Esophagus squamous epithelium (tissue), 5 donors: ENCODE results near the gene ZBTB45. TPM values are rescaled to one million over a fixed set of nuclear protein-coding genes. Genes with fewer than 3 reads are reported as not detected.
A peak's percentile ranks its signal among the peaks of the same experiment; 100 is the strongest.

ENCODE experiments used
- DNase-seq: peaks from one replicate; lab custom pipeline; 2025; lab: John Stamatoyannopoulos, UW
- H3K27ac ChIP-seq, 4 donors: fragments of 200-600 bp; sonication (generic); one replicate each; pipeline ENCODE4 v1.5.1; 2016 to 2019; ENCODE audit warnings: mild to moderate bottlenecking in 1 of 4
- H3K27me3 ChIP-seq, 4 donors: fragments of 200-600 bp; sonication (generic); 1 replicate in 3 of 4; 2 replicates in 1 of 4; pipeline versions ENCODE4 v1.5.1 to v1.6.0; 2017 to 2021; ENCODE audit warnings: antibody characterized with exemption in 1 of 4
- H3K36me3 ChIP-seq, 3 donors: fragments of 200-600 bp; sonication (generic); one replicate each; pipeline ENCODE4 v1.5.1; 2016 to 2019
- H3K4me1 ChIP-seq, 3 donors: fragments of 200-600 bp; sonication (generic); one replicate each; pipeline ENCODE4 v1.5.1; 2017 to 2019
- H3K4me3 ChIP-seq, 4 donors: fragments of 200-600 bp; sonication (generic); 1 replicate in 3 of 4; 2 replicates in 1 of 4; pipeline ENCODE4 v1.5.1; 2016 to 2019; ENCODE audit warnings: mild to moderate bottlenecking in 2 of 4, moderate library complexity in 1 of 4
- H3K9me3 ChIP-seq, 3 donors: fragments of 200-600 bp; sonication (generic); one replicate each; pipeline ENCODE4 v1.5.1; 2016 to 2019
- CTCF ChIP-seq, 6 experiments: fragments of 450-650 bp in 4 of 6; fragments of 200-600 bp in 2 of 6; sonication (generic) in 2 of 6; IDR thresholded peaks; one replicate each; pipeline ENCODE4 v1.5.1; 2016 to 2019; ENCODE audit warnings: antibody characterized with exemption in 6 of 6, mild to moderate bottlenecking in 4 of 6, moderate library complexity in 4 of 6
- POLR2A ChIP-seq, 4 donors: fragments of 450-650 bp; IDR thresholded peaks; one replicate each; pipeline ENCODE4 v1.6.1; 2017; ENCODE audit warnings: antibody characterized with exemption in 4 of 4, mild to moderate bottlenecking in 4 of 4, moderate library complexity in 3 of 4
- WGBS, 2 donors: methylation state at CpG; one replicate each; pipeline ENCODE4 v1.1.5; 2018; 5-methylcytosine and 5-hydroxymethylcytosine counted together
- intact Hi-C: fragments of 100-400 bp; cut with DNase I; formaldehyde crosslinking; loops from one replicate; pipeline ENCODE4 v1.15.0; 2022
- total RNA-seq, 4 donors: library from RNA; depleted of rRNA; stranded (reverse); fragments of >200 nt; gene quantifications; one replicate each; pipeline ENCODE4 v1.1.0, GENCODE V29; 2016
- donor health status: DM: yes; HTN: yes; CAD: no.

Gene ZBTB45
- total RNA-seq, 4 donors from 2014 or later: 6.9 to 11.1 (median 8.3) TPM

- no peak for DNase-seq
- no peak for TF ChIP-seq CTCF (IDR thresholded peaks at IDR 0.05)
Observed at GRCh38 chr19:58557221-58558065, 37.8 kb upstream of the ZBTB45 start.

GRCh38 chr19:58556622-58557220 lies 37.1 kb upstream of the ZBTB45 start:
- Histone ChIP-seq H3K4me3 (peak overlapping the region; percentile 80 to 92 (median 88)), H3K4me1 (peaks cover 34 to 72% (median 44%) of the 10 kb centered on the region in 3 donors), H3K36me3 (peaks cover 5 to 38% (median 21%) of the 10 kb centered on the region in 3 donors), H3K9me3 (no peaks in the 10 kb centered on the region), H3K27me3 (no peaks in the 10 kb centered on the region), H3K27ac (peak overlapping the region; percentile 94 to 100 (median 99))
- 46 to 53% methylated on average over 10 of the region's 10 CpGs for WGBS, 2 donors
- intact Hi-C loops: no loop called here
- TF ChIP-seq CTCF (IDR thresholded peaks at IDR 0.05): no peak
- DNase-seq: no peak

More at GRCh38 chr19:58557221-58558065, 37.8 kb upstream of the ZBTB45 start:
- peak overlapping the region; percentile 94 to 100 (median 99) for H3K27ac ChIP-seq
- peak overlapping the region; percentile 80 to 92 (median 88) for H3K4me3 ChIP-seq
- intact Hi-C loops: no loop called here
- H3K9me3 ChIP-seq: no peaks in the 10 kb centered on the region
- H3K4me1 ChIP-seq: peaks cover 41 to 79% (median 51%) of the 10 kb centered on the region in 3 donors
- peaks cover 5 to 31% (median 14%) of the 10 kb centered on the region in 3 donors for H3K36me3 ChIP-seq
- 25 to 27% methylated on average over 10 to 12 of the region's 12 CpGs for WGBS, 2 donors
- H3K27me3 ChIP-seq: no peaks in the 10 kb centered on the region

- no peak overlapping the region for H3K4me3 ChIP-seq
- intact Hi-C loops: no loop called here
- DNase-seq: no peak
- WGBS, 2 donors: 59 to 76% methylated on average over 5 to 10 of the region's 16 CpGs
- no peaks in the 10 kb centered on the region for H3K9me3 ChIP-seq
- peak overlapping the region; percentile 94 to 100 (median 99) for H3K27ac ChIP-seq
- TF ChIP-seq CTCF (IDR thresholded peaks at IDR 0.05) (no peak), POLR2A (IDR thresholded peaks at IDR 0.05) (no peak)
- peaks cover 7 to 45% (median 28%) of the 10 kb centered on the region in 3 donors for H3K36me3 ChIP-seq
- H3K4me1 ChIP-seq: peaks cover 32 to 66% (median 40%) of the 10 kb centered on the region in 3 donors
- H3K27me3 ChIP-seq: no peaks in the 10 kb centered on the region
Observed at GRCh38 chr19:58555920-58556621, 36.5 kb upstream of the ZBTB45 start.

GRCh38 chr19:58555369-58555885 lies 35.8 kb upstream of the ZBTB45 start:
- intact Hi-C loops: no loop called here
- H3K4me3 ChIP-seq: peak overlapping the region; percentile 55 to 79 (median 74)
- peaks cover 13 to 51% (median 34%) of the 10 kb centered on the region in 3 donors for H3K36me3 ChIP-seq
- H3K27me3 ChIP-seq: no peaks in the 10 kb centered on the region
- peaks cover 32 to 59% (median 40%) of the 10 kb centered on the region in 3 donors for H3K4me1 ChIP-seq
- DNase-seq: no peak
- 0 to 30% methylated on average over 1 to 2 of the region's 4 CpGs for WGBS, 2 donors
- peak overlapping the region; percentile 90 to 100 (median 94) for H3K27ac ChIP-seq
- H3K9me3 ChIP-seq: no peaks in the 10 kb centered on the region
- TF ChIP-seq POLR2A (IDR thresholded peaks at IDR 0.05): no peak
